Neural cell (in vitro differentiated cells): ENCODE measurements around the gene HSPA12A.

Source experiments
- CTCF ChIP-seq: fragments of 450-650 bp; IDR thresholded peaks from 2 replicates; pipeline ENCODE4 v1.5.1; 2014; ENCODE audit warnings: antibody characterized with exemption, mild to moderate bottlenecking, moderate library complexity; ENCODE audit not compliant: poor library complexity, severe bottlenecking
- EZH2 ChIP-seq: fragments of 200-600, 300-800 bp; shearing (Covaris generic), sonication (generic); IDR thresholded peaks from 2 replicates; pipeline ENCODE4 v1.6.1; 2014; ENCODE audit warnings: antibody characterized with exemption, low read length, borderline replicate concordance, mild to moderate bottlenecking; ENCODE audit not compliant: insufficient read depth, poor library complexity, severe bottlenecking
- MXI1 ChIP-seq: fragments of 450-650 bp; conservative IDR thresholded peaks from 2 replicates; pipeline ENCODE4 v1.6.1; 2014; ENCODE audit warnings: antibody characterized with exemption, mild to moderate bottlenecking; ENCODE audit not compliant: poor library complexity, severe bottlenecking
- POLR2AphosphoS5 ChIP-seq: IDR thresholded peaks from 2 replicates; pipeline ENCODE4 v1.6.1; 2012
- RAD21 ChIP-seq: fragments of 450-650 bp; conservative IDR thresholded peaks from 2 replicates; pipeline ENCODE4 v1.6.1; 2014; ENCODE audit warnings: antibody characterized with exemption, mild to moderate bottlenecking, moderate library complexity
- SMC3 ChIP-seq: fragments of 450-650 bp; conservative IDR thresholded peaks from 2 replicates; pipeline ENCODE4 v1.6.1; 2014; ENCODE audit warnings: antibody characterized with exemption, mild to moderate bottlenecking, moderate library complexity; ENCODE audit not compliant: poor library complexity
- TAF1 ChIP-seq: IDR thresholded peaks from 2 replicates; pipeline ENCODE4 v1.6.1; 2012; ENCODE audit warnings: low read depth
- TF ChIP-seq, protein P1 (sequence below): IDR thresholded peaks from 2 replicates; pipeline ENCODE4 v1.6.1; 2012; ENCODE audit warnings: borderline replicate concordance

DNA sequence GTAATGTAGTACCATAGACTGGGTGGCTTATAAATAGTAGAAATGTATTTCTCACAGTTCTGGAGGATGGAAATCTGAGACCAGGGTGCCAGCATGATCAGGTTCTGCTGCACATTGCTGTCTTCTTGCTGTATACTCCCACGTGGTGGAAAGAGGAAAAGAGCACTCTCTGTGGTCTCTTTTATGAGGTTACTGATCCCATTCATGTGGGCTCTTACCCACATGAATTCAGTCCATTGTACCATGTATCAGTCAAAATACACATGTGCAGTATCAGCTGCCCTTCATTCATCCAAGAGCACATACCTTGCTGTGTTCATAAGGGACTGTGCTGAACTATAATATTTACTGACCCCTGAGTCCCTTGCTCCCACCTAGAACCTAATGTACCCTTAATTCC, 104.5 kb downstream of the HSPA12A start:
- TF ChIP-seq EZH2 = no peak
- TF ChIP-seq, protein P1, sequence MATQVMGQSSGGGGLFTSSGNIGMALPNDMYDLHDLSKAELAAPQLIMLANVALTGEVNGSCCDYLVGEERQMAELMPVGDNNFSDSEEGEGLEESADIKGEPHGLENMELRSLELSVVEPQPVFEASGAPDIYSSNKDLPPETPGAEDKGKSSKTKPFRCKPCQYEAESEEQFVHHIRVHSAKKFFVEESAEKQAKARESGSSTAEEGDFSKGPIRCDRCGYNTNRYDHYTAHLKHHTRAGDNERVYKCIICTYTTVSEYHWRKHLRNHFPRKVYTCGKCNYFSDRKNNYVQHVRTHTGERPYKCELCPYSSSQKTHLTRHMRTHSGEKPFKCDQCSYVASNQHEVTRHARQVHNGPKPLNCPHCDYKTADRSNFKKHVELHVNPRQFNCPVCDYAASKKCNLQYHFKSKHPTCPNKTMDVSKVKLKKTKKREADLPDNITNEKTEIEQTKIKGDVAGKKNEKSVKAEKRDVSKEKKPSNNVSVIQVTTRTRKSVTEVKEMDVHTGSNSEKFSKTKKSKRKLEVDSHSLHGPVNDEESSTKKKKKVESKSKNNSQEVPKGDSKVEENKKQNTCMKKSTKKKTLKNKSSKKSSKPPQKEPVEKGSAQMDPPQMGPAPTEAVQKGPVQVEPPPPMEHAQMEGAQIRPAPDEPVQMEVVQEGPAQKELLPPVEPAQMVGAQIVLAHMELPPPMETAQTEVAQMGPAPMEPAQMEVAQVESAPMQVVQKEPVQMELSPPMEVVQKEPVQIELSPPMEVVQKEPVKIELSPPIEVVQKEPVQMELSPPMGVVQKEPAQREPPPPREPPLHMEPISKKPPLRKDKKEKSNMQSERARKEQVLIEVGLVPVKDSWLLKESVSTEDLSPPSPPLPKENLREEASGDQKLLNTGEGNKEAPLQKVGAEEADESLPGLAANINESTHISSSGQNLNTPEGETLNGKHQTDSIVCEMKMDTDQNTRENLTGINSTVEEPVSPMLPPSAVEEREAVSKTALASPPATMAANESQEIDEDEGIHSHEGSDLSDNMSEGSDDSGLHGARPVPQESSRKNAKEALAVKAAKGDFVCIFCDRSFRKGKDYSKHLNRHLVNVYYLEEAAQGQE = no peak
- no peak for TF ChIP-seq CTCF
- no peak for TF ChIP-seq MXI1
- TF ChIP-seq POLR2AphosphoS5 = no peak
- TF ChIP-seq TAF1 = no peak
- no peak for TF ChIP-seq SMC3
- TF ChIP-seq RAD21 = no peak
